GM23248 (cell line): ENCODE results near the gene SBDS. TPM values are rescaled to one million over a fixed set of nuclear protein-coding genes. Genes with fewer than 3 reads are reported as not detected.

Experiments used
- DNase-seq: peaks from one replicate; pipeline ENCODE4 v3.0.0-alpha.2; 2015
- H2AFZ ChIP-seq: fragments of 200-600 bp; sonication (generic); 2 replicates; pipeline ENCODE4 v1.6.1; 2016; ENCODE audit warnings: antibody characterized with exemption
- H3F3A ChIP-seq: fragments of 200-600 bp; sonication (generic); 2 replicates; pipeline ENCODE4 v1.6.1; 2016; ENCODE audit warnings: mild to moderate bottlenecking, antibody characterized with exemption, mixed run types; ENCODE audit not compliant: insufficient read depth
- H3K27ac ChIP-seq: fragments of 200-600 bp; sonication (generic); 2 replicates; pipeline ENCODE4 v1.5.1; 2016; ENCODE audit warnings: mild to moderate bottlenecking
- H3K27me3 ChIP-seq: fragments of 200-600 bp; sonication (generic); replicated peaks from 2 replicates; pipeline ENCODE4 v1.6.1; 2016; ENCODE audit warnings: mild to moderate bottlenecking; ENCODE audit not compliant: insufficient read depth
- H3K36me3 ChIP-seq: fragments of 200-600 bp; sonication (generic); 2 replicates; pipeline ENCODE4 v1.6.1; 2016; ENCODE audit warnings: low read depth, mild to moderate bottlenecking
- H3K4me1 ChIP-seq: fragments of 200-600 bp; sonication (generic); 2 replicates; pipeline ENCODE4 v1.6.1; 2016; ENCODE audit warnings: mild to moderate bottlenecking; ENCODE audit not compliant: insufficient read depth
- H3K4me2 ChIP-seq: fragments of 200-600 bp; sonication (generic); one replicate; pipeline ENCODE4 v1.6.1; 2016; ENCODE audit warnings: mild to moderate bottlenecking; ENCODE audit not compliant: unreplicated experiment
- H3K4me3 ChIP-seq: fragments of 200-600 bp; sonication (generic); 2 replicates; pipeline ENCODE4 v1.5.1; 2016; ENCODE audit warnings: mild to moderate bottlenecking
- H3K79me2 ChIP-seq: fragments of 200-600 bp; sonication (generic); 2 replicates; pipeline ENCODE4 v1.6.1; 2016; ENCODE audit warnings: mild to moderate bottlenecking; ENCODE audit not compliant: insufficient read depth
- H3K9ac ChIP-seq: fragments of 200-600 bp; sonication (generic); 2 replicates; pipeline ENCODE4 v1.6.1; 2016; ENCODE audit warnings: mild to moderate bottlenecking
- H3K9me2 ChIP-seq: fragments of 200-600 bp; sonication (generic); 2 replicates; pipeline ENCODE4 v1.6.1; 2016; ENCODE audit warnings: mixed run types, mild to moderate bottlenecking, moderate library complexity; ENCODE audit not compliant: insufficient read depth
- H3K9me3 ChIP-seq: fragments of 200-600 bp; sonication (generic); one replicate; pipeline ENCODE4 v1.6.1; 2017; ENCODE audit warnings: low read depth
- H4K20me1 ChIP-seq: fragments of 200-600 bp; sonication (generic); 2 replicates; pipeline ENCODE4 v1.6.0; 2016; ENCODE audit not compliant: insufficient read depth
- EZH2 ChIP-seq: fragments of 200-600 bp; sonication (generic); IDR thresholded peaks from 2 replicates; pipeline ENCODE4 v1.6.1; 2018; ENCODE audit warnings: antibody characterized with exemption, mild to moderate bottlenecking; ENCODE audit not compliant: insufficient read depth, poor library complexity, severe bottlenecking
- EZH2phosphoT487 ChIP-seq: fragments of 200-600 bp; sonication (generic); IDR thresholded peaks from 2 replicates; pipeline ENCODE4 v1.6.1; 2018; ENCODE audit warnings: antibody characterized with exemption, moderate library complexity, mild to moderate bottlenecking, low read depth; ENCODE audit not compliant: insufficient read depth
- WGBS, 2 experiments: methylation state at CpG; one replicate each; pipeline ENCODE4 v1.1.6; 2015 to 2017; ENCODE audit warnings: low lambda C conversion rate in 2 of 2, low coverage in 1 of 2; ENCODE audit errors: missing lambda C conversion rate in 2 of 2; 5-methylcytosine and 5-hydroxymethylcytosine counted together
- in situ Hi-C: fragments of 300-500 bp; cut with MboI; formaldehyde crosslinking; loops from 2 replicates; pipeline ENCODE4 v1.15.0; 2020
- polyA plus RNA-seq: library from polyadenylated mRNA; unstranded; fragments of >200 nt; fragmentation: Nextera tagmentation; extraction: Ambion mirVana; gene quantifications from 2 replicates; pipeline ENCODE4 v1.2.1, GENCODE V29; 2016
- total RNA-seq: library from RNA; depleted of rRNA; stranded (reverse); fragments of >200 nt; shearing (Covaris generic); gene quantifications from 2 replicates; pipeline ENCODE4 v1.2.3, GENCODE V29; 2014

SBDS gene
- total and polyA plus RNA-seq, 2 experiments from 2014 or later: 143 to 241 TPM

DNA sequence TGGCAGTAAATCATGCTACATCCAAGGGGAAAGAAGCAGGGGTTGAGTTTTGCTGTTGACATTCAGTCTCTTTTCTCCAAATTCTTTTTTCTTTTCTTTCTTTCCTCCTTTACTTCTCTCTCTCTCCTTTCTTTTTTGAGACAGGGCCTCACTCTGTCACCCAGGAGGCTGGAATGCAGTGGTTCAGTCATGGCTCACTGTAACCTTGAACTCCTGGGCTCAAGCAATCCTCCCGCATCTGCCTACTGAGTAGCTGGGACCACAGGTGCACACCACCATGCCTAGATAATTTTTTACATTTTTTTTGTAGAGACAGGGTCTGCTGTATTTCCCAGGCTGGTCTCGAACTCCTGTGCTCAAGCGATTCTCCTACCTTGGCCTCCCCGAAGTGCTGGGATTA lies 35.2 kb downstream of the SBDS start:
- Histone ChIP-seq H3K4me3 (no peak overlapping the region), H3K36me3 (peaks cover 14% of the 10 kb centered on the region), H3K9me3 (no peaks in the 10 kb centered on the region), H3K27ac (no peak overlapping the region), H3K79me2 (no peaks in the 10 kb centered on the region), H2AFZ (no peak overlapping the region), H3F3A (no peaks in the 10 kb centered on the region), H3K4me1 (peaks cover 8% of the 10 kb centered on the region), H4K20me1 (no peaks in the 10 kb centered on the region), H3K9me2 (no peaks in the 10 kb centered on the region), H3K27me3 (no peaks in the 10 kb centered on the region), H3K9ac (no peak overlapping the region), H3K4me2 (no peak overlapping the region)
- WGBS, 2 experiments: 97 to 99% methylated on average over 4 of the region's 4 CpGs
- in situ Hi-C loops: no loop called here
- DNase-seq: no peak
- TF ChIP-seq EZH2 (no peak), EZH2phosphoT487 (no peak)

- H3K9me3 ChIP-seq: no peaks in the 10 kb centered on the region
- H2AFZ ChIP-seq: no peak overlapping the region
- DNase-seq: no peak
- no peaks in the 10 kb centered on the region for H3K79me2 ChIP-seq
- WGBS, 2 experiments: 87 to 91% methylated on average over 17 of the region's 17 CpGs
- no peak overlapping the region for H3K27ac ChIP-seq
- no peak overlapping the region for H3K9ac ChIP-seq
- H3K4me2 ChIP-seq: no peak overlapping the region
- peaks cover 20% of the 10 kb centered on the region for H3K36me3 ChIP-seq
- H3K9me2 ChIP-seq: no peaks in the 10 kb centered on the region
- no peaks in the 10 kb centered on the region for H3F3A ChIP-seq
- H3K27me3 ChIP-seq: no peaks in the 10 kb centered on the region
- no peak for TF ChIP-seq EZH2
- TF ChIP-seq EZH2phosphoT487: no peak
- in situ Hi-C loops: no loop called here
- peaks cover 8% of the 10 kb centered on the region for H3K4me1 ChIP-seq
- no peak overlapping the region for H3K4me3 ChIP-seq
- no peaks in the 10 kb centered on the region for H4K20me1 ChIP-seq
These were observed 36.6 kb downstream of the SBDS start for GRCh38 chr7:66958538-66959350.

GRCh38 chr7:66957595-66958290 lies 37.6 kb downstream of the SBDS start:
- no peak for TF ChIP-seq EZH2
- no peak for TF ChIP-seq EZH2phosphoT487
- no peak overlapping the region for H3K4me3 ChIP-seq
- no peak overlapping the region for H3K4me2 ChIP-seq
- H3K9me3 ChIP-seq: no peaks in the 10 kb centered on the region
- no peaks in the 10 kb centered on the region for H3K27me3 ChIP-seq
- WGBS, 2 experiments: 80 to 82% methylated on average over 13 of the region's 13 CpGs
- peaks cover 26% of the 10 kb centered on the region for H3K36me3 ChIP-seq
- DNase-seq: peak; percentile 29
- no peaks in the 10 kb centered on the region for H3F3A ChIP-seq
- no peak overlapping the region for H2AFZ ChIP-seq
- H4K20me1 ChIP-seq: no peaks in the 10 kb centered on the region
- in situ Hi-C loops: no loop called here
- H3K4me1 ChIP-seq: peaks cover 11% of the 10 kb centered on the region
- H3K27ac ChIP-seq: no peak overlapping the region
- H3K9ac ChIP-seq: 0 out of 2 replicates have a peak overlapping the region, but pooled peaks have one; percentile 5
- H3K79me2 ChIP-seq: no peaks in the 10 kb centered on the region
- no peaks in the 10 kb centered on the region for H3K9me2 ChIP-seq

GRCh38 chr7:66953044-66953427 lies 42.4 kb downstream of the SBDS start:
- H2AFZ ChIP-seq: no peak overlapping the region
- H3K9me3 ChIP-seq: no peaks in the 10 kb centered on the region
- H3K9ac ChIP-seq: no peak overlapping the region
- H3K4me1 ChIP-seq: peaks cover 18% of the 10 kb centered on the region
- no peak overlapping the region for H3K27ac ChIP-seq
- no peaks in the 10 kb centered on the region for H4K20me1 ChIP-seq
- H3K9me2 ChIP-seq: no peaks in the 10 kb centered on the region
- no peaks in the 10 kb centered on the region for H3K27me3 ChIP-seq
- WGBS, 2 experiments: 69 to 75% methylated on average over 5 of the region's 5 CpGs
- H3F3A ChIP-seq: peaks cover 4% of the 10 kb centered on the region; the same call in 1 of the 2 replicates
- in situ Hi-C loops: no loop called here
- peaks cover 36% of the 10 kb centered on the region for H3K36me3 ChIP-seq
- no peak overlapping the region for H3K4me2 ChIP-seq
- no peak overlapping the region for H3K4me3 ChIP-seq
- no peak for DNase-seq
- TF ChIP-seq EZH2: no peak
- no peaks in the 10 kb centered on the region for H3K79me2 ChIP-seq
